ENCODE measurements around the gene INTS6. TPM values are rescaled to one million over a fixed set of nuclear protein-coding genes. Genes with fewer than 3 reads are reported as not detected.

The INTS6 gene
- total and polyA plus RNA-seq, 2 donors (not counting 1 experiment from before 2014, with no cell fraction given): 15.4 to 74.7 TPM

DNA sequence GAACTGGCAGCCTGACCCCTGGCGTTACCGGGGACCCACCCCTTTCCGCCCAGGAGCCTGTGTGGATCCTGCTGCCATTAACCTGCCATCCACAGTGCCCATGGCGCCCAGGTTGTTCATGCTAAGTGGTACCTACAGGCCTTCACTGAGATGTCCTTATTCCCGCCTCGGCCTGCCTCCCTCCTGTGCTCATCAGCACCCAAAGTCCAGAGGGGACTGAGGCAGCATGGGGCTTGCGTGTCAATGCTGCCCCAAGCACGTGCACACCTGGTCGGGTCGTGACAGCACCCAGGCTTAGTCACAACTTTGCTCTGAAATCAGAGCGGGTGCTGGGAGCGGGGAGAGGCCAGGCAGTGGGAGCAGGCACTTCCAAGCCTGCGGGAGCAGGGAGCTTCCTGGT is 3.7 kb upstream of the INTS6 start:
- ATAC-seq (ENCODE audit: low read depth) (no peak), DNase-seq (no peak)
- Histone ChIP-seq H3K36me3 (replicated peaks in 1 of 2; ENCODE audit: control extremely low read depth in 1 of 2, control insufficient read depth in 1 of 2, extremely low read depth in 1 of 2, insufficient read depth in 2 of 2, low read length in 1 of 2) (peaks cover 0 to 13% of the 10 kb centered on the region in 2 experiments), H4K20me1 (ENCODE audit: control insufficient read depth, insufficient read depth, low read length, poor library complexity, severe bottlenecking) (no peaks in the 10 kb centered on the region), H3K27ac (ENCODE audit: low read length in 2 of 2) (no peak overlapping the region), H3K79me2 (ENCODE audit: control insufficient read depth, insufficient read depth, low read length) (peaks cover 19% of the 10 kb centered on the region), H3K27me3 (replicated peaks in 1 of 4; ENCODE audit: control extremely low read depth in 1 of 4, control insufficient read depth in 3 of 4, insufficient read depth in 4 of 4, low read length in 3 of 4) (no peaks in the 10 kb centered on the region), H3K4me1 (ENCODE audit: control insufficient read depth in 2 of 2, insufficient read depth in 2 of 2, low read length in 2 of 2) (peaks cover 17 to 23% of the 10 kb centered on the region in 2 donors), H3K9ac (ENCODE audit: low read length) (no peak overlapping the region), H3K4me2 (replicated peaks; ENCODE audit: low read depth, low read length, poor library complexity, severe bottlenecking) (no peak overlapping the region), H3K9me3 (ENCODE audit: control extremely low read depth in 1 of 3, control insufficient read depth in 2 of 3, insufficient read depth in 1 of 3, low read length in 2 of 3) (peaks cover 0 to 14% (median 5%) of the 10 kb centered on the region in 3 donors), H3K4me3 (ENCODE audit: control extremely low read depth in 1 of 5, extremely low read depth in 1 of 5, insufficient read depth in 1 of 5, low read depth in 2 of 5, low read length in 4 of 5) (no peak overlapping the region), H2AFZ (ENCODE audit: insufficient read depth, low read depth, low read length, poor library complexity, severe bottlenecking) (no peak overlapping the region)
- ChIA-PET CTCF (no interaction called here), POLR2A (no interaction called here)
- H3K9me3 Mint-ChIP-seq (ENCODE audit: insufficient read depth): no peaks in the 10 kb centered on the region
- no peak for TF ChIP-seq EZH2 (IDR thresholded peaks at IDR 0.05; ENCODE audit: borderline replicate concordance, insufficient read depth, low read depth, low read length, poor library complexity, severe bottlenecking)
- TF ChIP-seq, protein P1, sequence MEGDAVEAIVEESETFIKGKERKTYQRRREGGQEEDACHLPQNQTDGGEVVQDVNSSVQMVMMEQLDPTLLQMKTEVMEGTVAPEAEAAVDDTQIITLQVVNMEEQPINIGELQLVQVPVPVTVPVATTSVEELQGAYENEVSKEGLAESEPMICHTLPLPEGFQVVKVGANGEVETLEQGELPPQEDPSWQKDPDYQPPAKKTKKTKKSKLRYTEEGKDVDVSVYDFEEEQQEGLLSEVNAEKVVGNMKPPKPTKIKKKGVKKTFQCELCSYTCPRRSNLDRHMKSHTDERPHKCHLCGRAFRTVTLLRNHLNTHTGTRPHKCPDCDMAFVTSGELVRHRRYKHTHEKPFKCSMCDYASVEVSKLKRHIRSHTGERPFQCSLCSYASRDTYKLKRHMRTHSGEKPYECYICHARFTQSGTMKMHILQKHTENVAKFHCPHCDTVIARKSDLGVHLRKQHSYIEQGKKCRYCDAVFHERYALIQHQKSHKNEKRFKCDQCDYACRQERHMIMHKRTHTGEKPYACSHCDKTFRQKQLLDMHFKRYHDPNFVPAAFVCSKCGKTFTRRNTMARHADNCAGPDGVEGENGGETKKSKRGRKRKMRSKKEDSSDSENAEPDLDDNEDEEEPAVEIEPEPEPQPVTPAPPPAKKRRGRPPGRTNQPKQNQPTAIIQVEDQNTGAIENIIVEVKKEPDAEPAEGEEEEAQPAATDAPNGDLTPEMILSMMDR (IDR thresholded peaks at IDR 0.05): no peak
- intact Hi-C loops (cut with micrococcal nuclease): no loop called here
- over 99% methylated on average over 13 of the region's 13 CpGs for WGBS (ENCODE audit: insufficient coverage)
- H3K27me3 Mint-ChIP-seq: no peaks in the 10 kb centered on the region
- H3K27ac Mint-ChIP-seq: no peak overlapping the region
- H3K4me3 Mint-ChIP-seq: no peak overlapping the region
- H3K4me1 Mint-ChIP-seq: peaks cover 26% of the 10 kb centered on the region

DNA sequence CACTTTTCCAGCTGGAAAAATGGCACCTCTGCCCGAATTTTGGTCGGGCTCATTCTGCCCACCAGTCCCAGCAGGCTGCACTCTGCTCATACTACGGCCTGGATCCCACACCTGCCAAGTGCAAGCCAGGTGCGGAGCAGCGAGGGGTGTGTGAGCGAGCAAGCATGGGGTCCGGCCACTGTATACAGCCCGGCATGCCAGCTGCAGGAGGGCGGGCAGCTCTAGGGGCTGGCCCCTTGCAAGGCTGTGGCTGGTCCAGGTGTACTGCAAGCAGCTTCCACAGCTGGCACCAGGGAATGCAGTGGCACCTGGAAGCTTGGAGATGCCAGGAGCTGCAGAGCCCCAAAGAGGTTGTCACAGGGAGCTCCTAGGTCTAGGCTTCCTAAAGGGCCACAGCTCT is 2.7 kb upstream of the INTS6 start:
- Histone ChIP-seq H3K27ac (ENCODE audit: low read length in 2 of 2) (peak overlapping the region in 1 of 2 donors; percentile 97), H3K9me3 (ENCODE audit: control extremely low read depth in 1 of 3, control insufficient read depth in 2 of 3, insufficient read depth in 1 of 3, low read length in 2 of 3) (peaks cover 0 to 14% (median 5%) of the 10 kb centered on the region in 3 donors), H2AFZ (ENCODE audit: insufficient read depth, low read depth, low read length, poor library complexity, severe bottlenecking) (no peak overlapping the region), H3K4me2 (replicated peaks; ENCODE audit: low read depth, low read length, poor library complexity, severe bottlenecking) (peak overlapping the region; percentile 77), H4K20me1 (ENCODE audit: control insufficient read depth, insufficient read depth, low read length, poor library complexity, severe bottlenecking) (no peaks in the 10 kb centered on the region), H3K36me3 (replicated peaks in 1 of 2; ENCODE audit: control extremely low read depth in 1 of 2, control insufficient read depth in 1 of 2, extremely low read depth in 1 of 2, insufficient read depth in 2 of 2, low read length in 1 of 2) (peaks cover 0 to 13% of the 10 kb centered on the region in 2 experiments), H3K79me2 (ENCODE audit: control insufficient read depth, insufficient read depth, low read length) (peaks cover 17% of the 10 kb centered on the region), H3K9ac (ENCODE audit: low read length) (no peak overlapping the region), H3K27me3 (replicated peaks in 1 of 4; ENCODE audit: control extremely low read depth in 1 of 4, control insufficient read depth in 3 of 4, insufficient read depth in 4 of 4, low read length in 3 of 4) (no peaks in the 10 kb centered on the region), H3K4me1 (ENCODE audit: control insufficient read depth in 2 of 2, insufficient read depth in 2 of 2, low read length in 2 of 2) (peaks cover 23 to 28% of the 10 kb centered on the region in 2 donors), H3K4me3 (ENCODE audit: control extremely low read depth in 1 of 5, extremely low read depth in 1 of 5, insufficient read depth in 1 of 5, low read depth in 2 of 5, low read length in 4 of 5) (no peak overlapping the region)
- DNase-seq (no peak), ATAC-seq (ENCODE audit: low read depth) (no peak)
- POLR2A ChIA-PET: interaction anchor here (0.6 to 0.9 kb wide), 3 partner anchors 128 to 370 kb away, joined by 3 to 15 read pairs (median 13); no protein-coding TSS in a partner anchor
- H3K4me3 Mint-ChIP-seq: peak overlapping the region; percentile 62
- intact Hi-C loops (cut with micrococcal nuclease): no loop called here
- TF ChIP-seq EZH2 (IDR thresholded peaks at IDR 0.05; ENCODE audit: borderline replicate concordance, insufficient read depth, low read depth, low read length, poor library complexity, severe bottlenecking): no peak
- TF ChIP-seq, protein P1 (IDR thresholded peaks at IDR 0.05): no peak
- CTCF ChIA-PET: interaction anchor here (1.5 to 3.3 kb wide), 2 partner anchors 21 to 342 kb away, joined by 5 to 18 read pairs; no protein-coding TSS in a partner anchor
- H3K9me3 Mint-ChIP-seq (ENCODE audit: insufficient read depth): no peaks in the 10 kb centered on the region
- 95% methylated on average over 9 of the region's 9 CpGs for WGBS (ENCODE audit: insufficient coverage)
- H3K27ac Mint-ChIP-seq: peak overlapping the region; percentile 85
- no peaks in the 10 kb centered on the region for H3K27me3 Mint-ChIP-seq
- peaks cover 36% of the 10 kb centered on the region for H3K4me1 Mint-ChIP-seq

Data from B cell (primary cell).